Suprapubic skin (tissue), 4 donors: Measurements from ENCODE around the gene CCR9. TPM values are rescaled to one million over a fixed set of nuclear protein-coding genes. Genes with fewer than 3 reads are reported as not detected.

Experiments used
- DNase-seq, 2 donors: peaks; one replicate each; pipeline ENCODE4 v3.0.0-alpha.2; 2019; ENCODE audit warnings: low spot score in 2 of 2
- H3K27ac ChIP-seq: fragments of 200-600 bp; sonication (generic); one replicate; pipeline ENCODE4 v1.5.1; 2019
- H3K27me3 ChIP-seq: fragments of 200-600 bp; sonication (generic); one replicate; pipeline ENCODE4 v1.5.1; 2019
- H3K36me3 ChIP-seq: fragments of 200-600 bp; sonication (generic); one replicate; pipeline ENCODE4 v1.5.1; 2019
- H3K4me1 ChIP-seq: fragments of 200-600 bp; sonication (generic); one replicate; pipeline ENCODE4 v1.5.1; 2019
- H3K4me3 ChIP-seq: fragments of 200-600 bp; sonication (generic); one replicate; pipeline ENCODE4 v1.5.1; 2019; ENCODE audit warnings: mild to moderate bottlenecking
- H3K9me3 ChIP-seq: fragments of 200-600 bp; sonication (generic); one replicate; pipeline ENCODE4 v1.5.1; 2019
- CTCF ChIP-seq, 2 donors: fragments of 200-600 bp in 1 of 2; fragments of 450-650 bp in 1 of 2; sonication (generic) in 1 of 2; IDR thresholded peaks; one replicate each; pipeline ENCODE4 v1.5.1; 2016 to 2019; ENCODE audit warnings: antibody characterized with exemption in 2 of 2, mild to moderate bottlenecking in 1 of 2, moderate library complexity in 1 of 2
- EP300 ChIP-seq: sonication (generic); formaldehyde crosslinking; IDR thresholded peaks from one replicate; pipeline ENCODE4 v1.6.1; 2017; ENCODE audit warnings: antibody characterized with exemption
- POLR2A ChIP-seq, 2 donors: fragments of 450-650 bp; IDR thresholded peaks; one replicate each; pipeline ENCODE4 v1.6.1; 2017; ENCODE audit warnings: antibody characterized with exemption in 2 of 2, mild to moderate bottlenecking in 2 of 2, moderate library complexity in 2 of 2
- POLR2AphosphoS5 ChIP-seq, 3 donors: sonication (generic); formaldehyde crosslinking; IDR thresholded peaks; one replicate each; pipeline ENCODE4 v1.6.1; 2017; ENCODE audit warnings: antibody characterized with exemption in 3 of 3
- WGBS: methylation state at CpG from one replicate; pipeline ENCODE4 v1.1.5; 2018; 5-methylcytosine and 5-hydroxymethylcytosine counted together
- total RNA-seq, 4 donors: library from RNA; depleted of rRNA; stranded (reverse); fragments of >200 nt; gene quantifications; one replicate each; pipeline ENCODE4 v1.1.0, GENCODE V29; 2016

The CCR9 gene
- total RNA-seq, 4 donors from 2014 or later = not detected

DNA sequence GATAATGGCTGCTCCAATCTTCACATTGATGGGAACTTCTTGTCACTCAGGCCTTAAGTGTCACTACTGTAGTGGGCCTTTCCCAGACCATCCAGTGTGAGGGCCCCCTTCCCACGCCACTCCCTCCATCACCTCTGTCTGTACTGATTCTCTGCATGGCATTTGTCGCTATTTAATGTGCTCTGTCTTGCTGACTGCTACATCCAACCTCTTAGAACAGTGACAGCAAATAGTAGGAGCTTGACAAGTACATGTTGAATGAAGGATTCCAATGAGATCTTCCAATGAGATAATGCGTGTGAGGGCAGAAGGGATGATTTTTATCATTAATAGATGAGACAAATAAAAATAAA, 5.6 kb upstream of the CCR9 start:
- Histone ChIP-seq H3K27me3 (no peaks in the 10 kb centered on the region), H3K27ac (no peak overlapping the region), H3K9me3 (no peaks in the 10 kb centered on the region), H3K4me1 (no peaks in the 10 kb centered on the region), H3K36me3 (no peaks in the 10 kb centered on the region), H3K4me3 (no peak overlapping the region)
- no peak for DNase-seq
- WGBS = 77% methylated on average over 3 of the region's 3 CpGs
- TF ChIP-seq POLR2A (IDR thresholded peaks at IDR 0.05) (no peak), POLR2AphosphoS5 (IDR thresholded peaks at IDR 0.05) (no peak), EP300 (no peak), CTCF (IDR thresholded peaks at IDR 0.05) (no peak)

DNA sequence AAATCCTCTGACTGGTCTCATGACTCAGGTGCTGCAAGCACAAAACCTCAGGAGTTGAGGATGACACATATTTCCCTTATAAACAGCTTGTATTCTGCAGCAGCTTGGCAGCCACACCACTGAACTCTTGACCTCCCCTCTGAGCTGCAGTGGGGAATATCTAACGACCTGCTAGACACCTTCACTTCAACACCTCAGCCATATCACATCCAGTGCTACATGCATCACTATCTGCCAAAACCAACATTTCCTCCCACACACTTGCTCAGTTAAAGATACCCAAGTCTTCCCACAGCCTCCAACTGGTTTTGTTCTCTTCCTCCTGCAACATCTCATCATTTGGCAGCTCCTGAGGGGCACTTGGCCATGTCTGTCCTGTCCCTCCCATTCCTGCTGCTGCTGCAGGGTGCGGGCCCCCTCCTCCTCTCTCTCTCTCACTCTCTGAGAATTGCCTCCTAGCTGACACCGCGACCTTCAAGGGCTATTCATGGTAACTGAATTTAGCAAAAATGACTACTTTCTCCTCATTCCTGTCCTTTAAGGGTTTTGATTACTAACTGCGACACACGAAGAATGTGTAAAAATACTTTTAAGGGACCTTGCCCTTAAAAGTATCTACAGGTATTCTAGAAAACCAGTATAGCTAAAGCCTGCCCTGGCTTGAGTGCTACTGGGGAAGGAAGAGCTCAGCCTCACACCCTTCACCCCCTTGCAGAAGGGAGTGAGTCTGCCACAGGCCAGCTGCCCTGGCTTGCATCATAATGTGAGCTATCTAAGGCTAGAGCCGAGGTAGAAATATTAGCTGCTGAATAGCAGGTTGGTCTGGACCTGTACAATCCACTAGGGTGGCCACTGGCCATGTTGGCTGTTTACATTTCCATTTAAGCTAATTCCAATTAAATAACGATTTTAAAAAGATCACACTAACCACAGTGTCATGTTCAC, 5.0 kb upstream of the CCR9 start:
- Histone ChIP-seq H3K9me3 (no peaks in the 10 kb centered on the region), H3K27me3 (no peaks in the 10 kb centered on the region), H3K27ac (no peak overlapping the region), H3K36me3 (no peaks in the 10 kb centered on the region), H3K4me3 (no peak overlapping the region), H3K4me1 (no peaks in the 10 kb centered on the region)
- no peak for TF ChIP-seq POLR2A (IDR thresholded peaks at IDR 0.05)
- no peak for TF ChIP-seq POLR2AphosphoS5 (IDR thresholded peaks at IDR 0.05)
- no peak for TF ChIP-seq CTCF (IDR thresholded peaks at IDR 0.05)
- no peak for TF ChIP-seq EP300
- 74% methylated on average over 8 of the region's 8 CpGs for WGBS
- DNase-seq = no peak

GRCh38 chr3:45884368-45885201, 1.8 kb upstream of the CCR9 start:
- H3K36me3 ChIP-seq = no peaks in the 10 kb centered on the region
- 87% methylated on average over 23 of the region's 23 CpGs for WGBS
- H3K9me3 ChIP-seq = no peaks in the 10 kb centered on the region
- no peak for TF ChIP-seq POLR2AphosphoS5 (IDR thresholded peaks at IDR 0.05)
- no peak for TF ChIP-seq CTCF (IDR thresholded peaks at IDR 0.05)
- no peak for TF ChIP-seq POLR2A (IDR thresholded peaks at IDR 0.05)
- no peak for TF ChIP-seq EP300
- H3K4me1 ChIP-seq = no peaks in the 10 kb centered on the region
- no peak overlapping the region for H3K4me3 ChIP-seq
- H3K27me3 ChIP-seq = no peaks in the 10 kb centered on the region
- H3K27ac ChIP-seq = no peak overlapping the region
- DNase-seq = no peak

- DNase-seq = no peak
- TF ChIP-seq POLR2AphosphoS5 (IDR thresholded peaks at IDR 0.05) = no peak
- TF ChIP-seq POLR2A (IDR thresholded peaks at IDR 0.05) = no peak
- TF ChIP-seq EP300 = no peak
- TF ChIP-seq CTCF (IDR thresholded peaks at IDR 0.05) = no peak
These were observed 942 bp downstream of the CCR9 start for GRCh38 chr3:45887285-45887684.

More at GRCh38 chr3:45887285-45887684, 942 bp downstream of the CCR9 start:
- H3K9me3 ChIP-seq = no peaks in the 10 kb centered on the region
- H3K27me3 ChIP-seq = no peaks in the 10 kb centered on the region
- H3K4me1 ChIP-seq = no peaks in the 10 kb centered on the region
- no peak overlapping the region for H3K4me3 ChIP-seq
- 80% methylated on average over 4 of the region's 4 CpGs for WGBS
- no peaks in the 10 kb centered on the region for H3K36me3 ChIP-seq
- no peak overlapping the region for H3K27ac ChIP-seq
